IPS DF 6.9 (cell line): ENCODE results near the gene CDK5RAP2.
"Not testable (repeated sequence)": the region's sequence is repeated elsewhere in the genome, so short reads cannot be mapped to it uniquely, and the experiment has no call there.

Source experiments
- DNase-seq: peaks from one replicate; pipeline ENCODE4 v3.0.0-alpha.2; 2013; ENCODE audit warnings: low read depth, low spot score
- H3K27ac ChIP-seq: one replicate; pipeline ENCODE4 v1.5.1; 2013; ENCODE audit warnings: low read length, control low read depth
- H3K27me3 ChIP-seq: 2 replicates; pipeline ENCODE4 v1.6.1; 2013; ENCODE audit warnings: mild to moderate bottlenecking, low read length; ENCODE audit not compliant: control insufficient read depth, insufficient read depth
- H3K36me3 ChIP-seq: 2 replicates; pipeline ENCODE4 v1.6.1; 2013; ENCODE audit warnings: low read length; ENCODE audit not compliant: control insufficient read depth, insufficient read depth
- H3K4me1 ChIP-seq: 2 replicates; pipeline ENCODE4 v1.6.1; 2013; ENCODE audit warnings: low read length; ENCODE audit not compliant: control insufficient read depth, insufficient read depth
- H3K4me3 ChIP-seq: 2 replicates; pipeline ENCODE4 v1.5.1; 2013; ENCODE audit warnings: mild to moderate bottlenecking, low read length
- H3K9me3 ChIP-seq: 2 replicates; pipeline ENCODE4 v1.6.1; 2013; ENCODE audit warnings: low read length, inconsistent platforms; ENCODE audit not compliant: control insufficient read depth, insufficient read depth
- WGBS: extraction: QIAGEN DNeasy Blood & Tissue Kit; methylation state at CpG from one replicate; pipeline ENCODE4 v1.1.7; 2013; ENCODE audit warnings: mixed read lengths, missing lambda C conversion rate; ENCODE audit not compliant: insufficient read length, insufficient coverage; 5-methylcytosine and 5-hydroxymethylcytosine counted together

Gene CDK5RAP2

DNA sequence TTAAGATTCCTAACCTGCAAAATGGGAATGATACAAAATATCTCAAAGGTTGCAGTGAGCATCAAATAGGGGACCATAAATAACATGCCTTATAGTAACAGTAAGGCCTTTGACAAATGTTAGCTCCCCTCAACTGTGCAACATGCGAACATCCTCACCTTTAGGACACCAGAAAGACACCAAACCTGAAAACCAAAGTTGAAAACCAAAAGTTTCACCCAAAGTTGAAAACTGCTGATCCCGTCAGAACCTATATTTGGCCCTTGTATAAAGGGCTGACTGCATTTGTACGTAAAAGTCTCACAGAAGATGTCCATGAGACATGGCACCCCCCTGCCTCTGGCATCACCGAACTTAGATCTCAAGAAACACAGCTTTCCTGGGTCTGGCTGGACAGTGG lies 12.1 kb downstream of the CDK5RAP2 start:
- DNase-seq: no peak
- H3K4me1 ChIP-seq: no peaks in the 10 kb centered on the region
- no CpG with 5 or more reads among the region's 4 CpGs for WGBS
- H3K27me3 ChIP-seq: no peaks in the 10 kb centered on the region
- H3K9me3 ChIP-seq: no peaks in the 10 kb centered on the region; the same call in 1 of the 2 replicates
- no peak overlapping the region for H3K4me3 ChIP-seq
- H3K36me3 ChIP-seq: peaks cover 32% of the 10 kb centered on the region
- no peak overlapping the region for H3K27ac ChIP-seq

DNA sequence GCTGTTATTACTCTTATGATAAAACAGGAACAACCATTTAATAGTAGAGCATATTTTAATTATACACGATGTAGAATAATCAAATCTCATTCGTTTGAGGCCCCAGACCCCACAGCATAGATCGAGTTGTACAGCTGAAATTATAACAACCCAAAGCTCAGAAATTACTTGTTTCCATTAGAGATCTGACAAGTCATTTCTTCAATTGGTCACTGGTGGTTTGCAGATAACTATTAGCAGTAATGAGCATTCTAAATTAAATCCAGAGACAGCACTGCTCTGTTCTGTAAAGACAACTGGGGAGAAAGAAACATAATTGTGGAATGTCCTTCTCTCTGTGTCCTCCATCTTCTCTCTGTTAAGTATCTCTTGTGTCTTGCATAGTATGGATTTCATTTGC lies 12.9 kb downstream of the CDK5RAP2 start:
- no peaks in the 10 kb centered on the region for H3K4me1 ChIP-seq
- peaks cover 32% of the 10 kb centered on the region for H3K36me3 ChIP-seq
- no CpG with 5 or more reads among the region's 3 CpGs for WGBS
- no peak for DNase-seq
- no peak overlapping the region for H3K27ac ChIP-seq
- no peak overlapping the region for H3K4me3 ChIP-seq
- no peaks in the 10 kb centered on the region for H3K27me3 ChIP-seq
- H3K9me3 ChIP-seq: no peaks in the 10 kb centered on the region; the same call in 1 of the 2 replicates

DNA sequence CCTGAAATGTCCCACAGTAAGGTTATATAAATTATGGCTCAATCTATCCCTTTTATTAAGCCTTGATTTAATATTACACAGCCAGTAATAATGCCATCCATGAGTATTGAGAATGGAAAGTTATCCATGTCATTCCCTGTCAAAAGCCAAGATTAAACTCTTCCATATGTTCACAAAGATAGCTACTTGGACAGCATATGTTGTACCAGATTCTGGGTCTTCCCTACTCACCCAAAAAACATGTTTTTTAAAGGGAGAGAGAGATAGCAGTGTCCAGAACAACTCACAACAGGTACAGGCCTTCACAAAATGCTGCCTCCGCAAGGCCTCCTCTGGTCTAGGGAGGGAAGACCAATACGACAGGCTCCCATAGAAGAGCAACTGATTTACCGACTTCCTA lies 15.4 kb downstream of the CDK5RAP2 start:
- Histone ChIP-seq H3K36me3 (peaks cover 17% of the 10 kb centered on the region; the same call in 1 of the 2 replicates), H3K27ac (no peak overlapping the region), H3K27me3 (no peaks in the 10 kb centered on the region), H3K4me1 (no peaks in the 10 kb centered on the region), H3K4me3 (no peak overlapping the region), H3K9me3 (no peaks in the 10 kb centered on the region)
- DNase-seq: no peak
- WGBS: no CpG with 5 or more reads among the region's 3 CpGs

DNA sequence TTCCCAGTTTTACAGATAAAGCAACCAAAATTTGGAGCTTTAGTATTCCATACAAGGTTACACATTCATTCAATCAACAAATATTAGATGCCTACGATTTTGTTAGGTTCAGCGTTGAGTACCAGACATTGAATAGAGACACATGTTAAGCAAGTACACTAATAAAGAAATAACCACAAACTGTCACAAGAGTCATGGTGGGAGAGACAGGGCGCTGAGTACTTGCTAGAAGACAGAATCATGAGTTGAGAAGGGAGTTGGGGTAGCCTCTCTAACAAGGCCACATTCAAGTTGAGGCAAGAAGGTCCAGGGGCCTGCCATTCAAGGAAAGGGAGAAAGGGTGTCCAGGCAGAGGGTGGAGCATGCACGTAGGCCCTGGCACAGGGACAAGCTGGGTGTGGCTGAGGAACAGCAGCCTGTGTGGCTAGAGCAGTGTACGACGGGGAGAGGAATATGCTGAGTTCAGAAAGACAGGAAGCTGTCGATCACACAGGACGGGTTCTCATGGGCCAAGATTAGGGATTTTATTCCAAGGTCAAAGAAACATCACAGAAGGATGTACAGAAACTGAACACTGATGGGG lies 17.0 kb downstream of the CDK5RAP2 start:
- Histone ChIP-seq H3K27ac (no peak overlapping the region), H3K9me3 (no peaks in the 10 kb centered on the region), H3K36me3 (peaks cover 8% of the 10 kb centered on the region; the same call in 1 of the 2 replicates), H3K4me1 (no peaks in the 10 kb centered on the region), H3K27me3 (no peaks in the 10 kb centered on the region), H3K4me3 (no peak overlapping the region)
- DNase-seq: no peak
- WGBS: no CpG with 5 or more reads among the region's 8 CpGs

DNA sequence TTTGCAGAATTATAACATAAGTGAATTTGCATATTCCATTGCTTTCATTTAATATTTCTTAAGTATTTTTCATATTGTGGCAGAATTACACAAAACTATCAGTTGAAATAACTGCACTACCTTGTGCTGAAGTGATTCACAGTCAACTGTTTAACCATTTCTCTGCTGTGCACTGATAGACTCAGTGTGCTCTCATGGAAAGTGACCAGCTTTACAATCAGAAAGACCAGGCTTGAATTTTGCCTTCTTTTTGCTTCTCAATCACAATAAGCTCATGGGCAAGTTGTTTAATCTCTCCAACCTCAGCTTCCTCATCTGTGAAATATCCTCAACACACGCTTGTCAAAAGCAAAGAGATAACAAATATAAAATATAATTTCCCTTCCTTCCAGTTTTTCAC lies 18.3 kb downstream of the CDK5RAP2 start:
- 100% methylated on average over 1 of the region's 1 CpG for WGBS
- no peak overlapping the region for H3K27ac ChIP-seq
- peaks cover 6% of the 10 kb centered on the region; the same call in 1 of the 2 replicates for H3K36me3 ChIP-seq
- no peaks in the 10 kb centered on the region for H3K9me3 ChIP-seq
- H3K4me1 ChIP-seq: no peaks in the 10 kb centered on the region
- no peak overlapping the region for H3K4me3 ChIP-seq
- no peak for DNase-seq
- H3K27me3 ChIP-seq: no peaks in the 10 kb centered on the region

DNA sequence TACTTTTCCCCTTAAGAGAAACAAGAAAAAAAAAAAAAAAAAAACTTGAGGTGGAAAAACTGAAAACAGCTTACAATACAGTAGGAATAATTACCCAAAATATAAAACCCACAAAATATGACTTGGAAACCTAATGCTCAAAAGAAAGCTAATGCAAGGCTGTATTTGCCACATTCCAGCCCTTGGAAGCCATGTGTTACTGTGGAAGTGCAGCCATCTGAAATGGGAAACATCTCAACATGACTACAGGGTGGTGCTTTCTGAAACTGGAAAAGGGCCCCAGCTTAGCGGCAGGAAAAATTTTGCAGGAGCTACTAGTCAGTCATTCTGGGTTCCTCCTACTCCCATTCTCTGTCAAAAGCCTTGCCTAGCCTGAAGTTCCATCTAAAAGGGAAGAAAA lies 20.4 kb downstream of the CDK5RAP2 start:
- no peaks in the 10 kb centered on the region for H3K27me3 ChIP-seq

DNA sequence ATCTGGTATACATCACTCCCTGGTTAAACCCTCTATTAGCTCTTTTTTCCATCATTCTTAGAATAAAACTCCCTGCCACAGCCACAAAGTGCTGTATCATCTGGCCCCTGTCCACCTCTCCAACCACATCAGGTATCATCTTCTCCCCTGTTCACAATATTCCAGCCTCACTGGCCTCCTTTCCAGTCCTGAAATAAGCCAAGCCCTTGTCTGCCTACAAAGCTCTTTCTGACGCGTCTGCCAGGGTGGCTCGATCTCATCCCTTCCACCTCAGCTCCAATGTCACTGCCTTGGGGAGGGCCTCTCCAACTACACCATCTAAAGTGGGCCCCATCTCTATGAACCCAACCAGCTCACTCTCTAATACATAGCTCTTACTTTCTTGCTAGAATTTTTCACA lies 21.5 kb downstream of the CDK5RAP2 start:
- WGBS: no CpG with 5 or more reads among the region's 3 CpGs
- H3K36me3 ChIP-seq: no peaks in the 10 kb centered on the region; the same call in 1 of the 2 replicates
- no peak overlapping the region for H3K4me3 ChIP-seq

More for the DNA sequence above, 20.4 kb downstream of the CDK5RAP2 start:
- Histone ChIP-seq H3K9me3 (no peaks in the 10 kb centered on the region), H3K4me1 (no peaks in the 10 kb centered on the region), H3K27ac (no peak overlapping the region), H3K36me3 (peaks cover under 1% of the 10 kb centered on the region; the same call in 1 of the 2 replicates), H3K4me3 (no peak overlapping the region)
- WGBS: no CpG with 5 or more reads among the region's 1 CpG
- DNase-seq: no peak

DNA sequence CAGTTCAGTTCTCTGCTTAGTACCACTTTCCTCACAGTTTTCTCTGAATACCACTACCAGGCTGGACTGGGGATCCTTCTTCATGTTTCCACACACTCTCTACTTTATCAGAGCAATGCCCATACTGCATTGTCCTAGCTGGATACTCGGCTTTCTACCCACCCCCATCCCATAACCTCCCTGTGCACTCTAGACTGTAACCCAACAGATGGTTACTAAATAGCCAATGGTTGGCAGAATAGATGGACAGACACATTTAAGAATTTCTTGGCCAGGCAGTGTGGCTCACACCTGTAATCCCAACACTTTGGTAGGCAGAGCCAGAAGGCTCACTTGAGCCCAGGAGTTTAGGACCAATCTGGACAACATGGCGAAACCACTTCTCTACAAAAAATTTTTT lies 22.8 kb downstream of the CDK5RAP2 start:
- Histone ChIP-seq H3K27me3 (no peaks in the 10 kb centered on the region), H3K4me1 (no peaks in the 10 kb centered on the region), H3K36me3 (no peaks in the 10 kb centered on the region; the same call in 1 of the 2 replicates), H3K27ac (no peak overlapping the region), H3K4me3 (no peak overlapping the region), H3K9me3 (no peaks in the 10 kb centered on the region)
- WGBS: no CpG with 5 or more reads among the region's 2 CpGs
- DNase-seq: no peak

More for the DNA sequence above, 21.5 kb downstream of the CDK5RAP2 start:
- DNase-seq: no peak
- Histone ChIP-seq H3K27me3 (no peaks in the 10 kb centered on the region), H3K27ac (no peak overlapping the region), H3K4me1 (no peaks in the 10 kb centered on the region), H3K9me3 (no peaks in the 10 kb centered on the region)

DNA sequence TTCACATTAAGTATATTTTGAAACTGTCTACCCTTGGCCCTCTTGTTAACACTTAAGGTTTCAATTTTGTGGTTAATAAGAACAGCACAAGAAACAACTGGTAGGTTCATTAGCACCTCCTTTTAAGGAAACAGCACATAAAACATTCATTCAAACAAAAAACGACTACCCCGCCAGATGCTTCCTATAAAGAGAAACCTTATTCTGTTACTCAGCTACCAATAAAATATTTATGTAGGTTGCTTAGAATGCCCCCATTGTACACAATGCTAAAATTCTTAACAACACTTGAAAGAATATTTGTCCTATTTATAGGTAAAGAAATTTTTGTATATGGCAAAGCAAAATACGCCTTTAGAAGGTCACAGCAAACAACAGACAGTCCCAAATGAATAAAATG lies 23.2 kb downstream of the CDK5RAP2 start:
- H3K4me3 ChIP-seq: no peak overlapping the region

DNA sequence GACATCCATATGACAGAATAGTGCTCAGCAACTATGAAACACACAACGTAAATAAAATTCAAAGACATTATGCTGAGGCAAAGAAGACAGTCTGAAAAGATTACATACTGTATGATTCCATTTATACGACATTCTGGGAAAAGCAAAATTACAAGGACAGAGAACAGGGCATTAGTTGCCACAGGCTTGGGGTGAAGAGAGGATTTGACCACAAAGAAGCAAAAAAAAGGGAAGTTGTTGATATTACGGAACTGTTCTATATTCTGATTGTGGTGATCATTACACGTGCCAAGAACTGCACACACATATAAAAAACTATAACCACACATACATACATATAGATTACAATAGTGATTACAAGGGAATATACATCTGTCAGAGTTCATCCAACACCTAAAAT lies 24.1 kb downstream of the CDK5RAP2 start:
- Histone ChIP-seq H3K9me3 (no peaks in the 10 kb centered on the region), H3K4me1 (no peaks in the 10 kb centered on the region), H3K27ac (no peak overlapping the region), H3K27me3 (no peaks in the 10 kb centered on the region), H3K4me3 (no peak overlapping the region), H3K36me3 (no peaks in the 10 kb centered on the region; the same call in 1 of the 2 replicates)
- no peak for DNase-seq
- WGBS: no CpG with 5 or more reads among the region's 4 CpGs

More for the DNA sequence above, 23.2 kb downstream of the CDK5RAP2 start:
- Histone ChIP-seq H3K27ac (no peak overlapping the region), H3K9me3 (no peaks in the 10 kb centered on the region), H3K36me3 (no peaks in the 10 kb centered on the region; the same call in 1 of the 2 replicates), H3K27me3 (no peaks in the 10 kb centered on the region), H3K4me1 (no peaks in the 10 kb centered on the region)
- DNase-seq: no peak
- no CpG with 5 or more reads among the region's 3 CpGs for WGBS

DNA sequence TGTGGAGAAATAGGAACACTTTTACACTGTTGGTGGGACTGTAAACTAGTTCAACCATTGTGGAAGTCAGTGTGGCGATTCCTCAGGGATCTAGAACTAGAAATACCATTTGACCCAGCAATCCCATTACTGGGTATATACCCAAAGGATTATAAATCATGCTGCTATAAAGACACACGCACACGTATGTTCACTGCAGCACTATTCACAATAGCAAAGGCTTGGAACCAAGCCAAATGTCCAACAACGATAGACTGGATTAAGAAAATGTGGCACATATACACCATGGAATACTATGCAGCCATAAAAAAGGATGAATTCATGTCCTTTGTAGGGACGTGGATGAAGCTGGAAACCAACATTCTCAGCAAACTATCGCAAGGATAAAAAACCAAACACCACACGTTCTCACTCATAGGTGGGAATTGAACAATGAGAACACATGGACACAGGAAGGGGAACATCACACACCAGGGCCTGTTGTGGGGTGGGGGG lies 27.7 kb downstream of the CDK5RAP2 start:
- not testable (repeated sequence) for H3K27me3 ChIP-seq, H3K4me3 ChIP-seq, H3K9me3 ChIP-seq, DNase-seq, H3K27ac ChIP-seq, H3K36me3 ChIP-seq, H3K4me1 ChIP-seq
- WGBS: no CpG with 5 or more reads among the region's 7 CpGs
